ENCODE results near the gene CCND3. TPM values are rescaled to one million over a fixed set of nuclear protein-coding genes. Genes with fewer than 3 reads are reported as not detected.

CCND3 gene
- 33.5 TPM for total RNA-seq
- long read RNA-seq, transcript CCND3-205 (4 exons, 1,843 nt) = minor isoform, 7 of 104 reads
- long read RNA-seq, transcript CCND3-203 (5 exons, 2,085 nt) = major isoform, 78 of 104 reads
- long read RNA-seq, partial matches to known transcripts = 9 of 104 reads
- long read RNA-seq, other reads (novel, unspliced or antisense) = 5 of 104 reads

GRCh38 chr6:41941280-41942066, at the start of gene CCND3:
Gene CCND3 (minus strand): TSS chr6:41941808. CDS start chr6:41941649, 159 bp downstream.
- DNase-seq (ENCODE audit: low spot score) = peak; percentile 97
- intact Hi-C loops (cut with DNase I) = loop anchor here (1.0 to 2.0 kb wide), 2 partner anchors 19 to 46 kb away; partner anchors contain the start of gene USP49

- DNase-seq (ENCODE audit: low spot score) = no peak
- intact Hi-C loops (cut with DNase I) = no loop called here
Measured at GRCh38 chr6:41986339-41986738, 44.7 kb upstream of the CCND3 start.

- intact Hi-C loops (cut with DNase I) = no loop called here
- DNase-seq (ENCODE audit: low spot score) = no peak
Measured at GRCh38 chr6:41984623-41985022, 43.0 kb upstream of the CCND3 start.

GRCh38 chr6:41976794-41977484, 35.3 kb upstream of the CCND3 start:
- no peak for DNase-seq (ENCODE audit: low spot score)

GRCh38 chr6:41975276-41975675, 33.7 kb upstream of the CCND3 start:
- intact Hi-C loops (cut with DNase I) = no loop called here
- no peak for DNase-seq (ENCODE audit: low spot score)

More at GRCh38 chr6:41976794-41977484, 35.3 kb upstream of the CCND3 start:
- intact Hi-C loops (cut with DNase I) = no loop called here

- DNase-seq (ENCODE audit: low spot score) = no peak
- intact Hi-C loops (cut with DNase I) = no loop called here
Measured at GRCh38 chr6:41974281-41974825, 32.7 kb upstream of the CCND3 start.

GRCh38 chr6:41972826-41973225, 31.2 kb upstream of the CCND3 start:
- DNase-seq (ENCODE audit: low spot score) = no peak
- intact Hi-C loops (cut with DNase I) = no loop called here

- no peak for DNase-seq (ENCODE audit: low spot score)
- intact Hi-C loops (cut with DNase I) = no loop called here
Measured at GRCh38 chr6:41970436-41970846, 28.8 kb upstream of the CCND3 start.

- intact Hi-C loops (cut with DNase I) = no loop called here
- DNase-seq (ENCODE audit: low spot score) = no peak
Measured at GRCh38 chr6:41967312-41968287, 26.0 kb upstream of the CCND3 start.

GRCh38 chr6:41966961-41967311, 25.3 kb upstream of the CCND3 start:
- DNase-seq (ENCODE audit: low spot score) = peak; percentile 9
- intact Hi-C loops (cut with DNase I) = no loop called here

- intact Hi-C loops (cut with DNase I) = no loop called here
- peak; percentile 1 for DNase-seq (ENCODE audit: low spot score)
Measured at GRCh38 chr6:41966214-41966920, 24.8 kb upstream of the CCND3 start.

GRCh38 chr6:41965429-41966213, 24.0 kb upstream of the CCND3 start:
- intact Hi-C loops (cut with DNase I) = no loop called here
- DNase-seq (ENCODE audit: low spot score) = no peak

- DNase-seq (ENCODE audit: low spot score) = no peak
- intact Hi-C loops (cut with DNase I) = no loop called here
Measured at GRCh38 chr6:41964201-41964887, 22.7 kb upstream of the CCND3 start.

GRCh38 chr6:41963371-41963770, 21.8 kb upstream of the CCND3 start:
- no peak for DNase-seq (ENCODE audit: low spot score)
- intact Hi-C loops (cut with DNase I) = no loop called here

GRCh38 chr6:41960028-41960427, 18.4 kb upstream of the CCND3 start:
- intact Hi-C loops (cut with DNase I) = no loop called here
- no peak for DNase-seq (ENCODE audit: low spot score)

- intact Hi-C loops (cut with DNase I) = no loop called here
- no peak for DNase-seq (ENCODE audit: low spot score)
Measured at GRCh38 chr6:41958022-41958856, 16.6 kb upstream of the CCND3 start.
